Breast epithelium (tissue), 3 donors: Measurements from ENCODE around the gene SLC25A45.
A peak's percentile ranks its signal among the peaks of the same experiment; 100 is the strongest.

Experiments used
- CTCF ChIP-seq, 3 donors: fragments of 450-650 bp; IDR thresholded peaks; one replicate each; pipeline ENCODE4 v1.5.1; 2016 to 2017; ENCODE audit warnings: antibody characterized with exemption in 3 of 3, mild to moderate bottlenecking in 3 of 3, moderate library complexity in 3 of 3
- POLR2A ChIP-seq: fragments of 450-650 bp; IDR thresholded peaks from one replicate; pipeline ENCODE4 v1.6.1; 2016; ENCODE audit warnings: antibody characterized with exemption, mild to moderate bottlenecking, moderate library complexity
- POLR2AphosphoS5 ChIP-seq, 3 donors: sonication (generic); formaldehyde crosslinking; IDR thresholded peaks; one replicate each; pipeline ENCODE4 v1.6.1; 2017; ENCODE audit warnings: antibody characterized with exemption in 3 of 3

- TF ChIP-seq CTCF (IDR thresholded peaks at IDR 0.05), result no peak
- TF ChIP-seq POLR2A, result peak; percentile 15
- peak; percentile 81 to 92 (median 84) for TF ChIP-seq POLR2AphosphoS5 (IDR thresholded peaks at IDR 0.05)
Measured at GRCh38 chr11:65386307-65387140, 4.1 kb upstream of the SLC25A45 start, which contains the start of gene FRMD8.
